Parathyroid adenoma (tissue), 2 donors: ENCODE data around the gene ZFP90.
A peak's percentile ranks its signal among the peaks of the same experiment; 100 is the strongest.

Source experiments
- H2AFZ ChIP-seq: fragments of 300-600 bp; sonication (generic); one replicate; pipeline ENCODE4 v1.7.0; 2017; ENCODE audit warnings: antibody characterized with exemption, mild to moderate bottlenecking
- H3K27ac ChIP-seq: fragments of 300-600 bp; sonication (generic); one replicate; pipeline ENCODE4 v1.7.0; 2017
- H3K27me3 ChIP-seq: fragments of 300-600 bp; sonication (generic); one replicate; pipeline ENCODE4 v1.7.0; 2017; ENCODE audit warnings: low read length; ENCODE audit not compliant: control insufficient read depth, insufficient read depth
- H3K36me3 ChIP-seq: fragments of 300-600 bp; sonication (generic); one replicate; pipeline ENCODE4 v1.7.0; 2017; ENCODE audit warnings: low read length; ENCODE audit not compliant: control insufficient read depth, insufficient read depth
- H3K4me1 ChIP-seq: fragments of 300-600 bp; sonication (generic); one replicate; pipeline ENCODE4 v1.7.0; 2017; ENCODE audit warnings: control low read depth
- H3K4me2 ChIP-seq: fragments of 300-600 bp; sonication (generic); one replicate; pipeline ENCODE4 v1.7.0; 2017; ENCODE audit warnings: low read length
- H3K4me3 ChIP-seq: fragments of 300-600 bp; sonication (generic); one replicate; pipeline ENCODE4 v1.7.0; 2017; ENCODE audit warnings: low read depth, low read length
- H3K79me2 ChIP-seq: fragments of 300-600 bp; sonication (generic); one replicate; pipeline ENCODE4 v1.7.0; 2017; ENCODE audit warnings: control low read depth
- H3K9ac ChIP-seq: fragments of 300-600 bp; sonication (generic); one replicate; pipeline ENCODE4 v1.7.0; 2017; ENCODE audit warnings: mild to moderate bottlenecking
- H3K9me3 ChIP-seq: fragments of 300-600 bp; sonication (generic); one replicate; pipeline ENCODE4 v1.7.0; 2017; ENCODE audit warnings: low read length; ENCODE audit not compliant: control insufficient read depth
- TF ChIP-seq, protein P1 (sequence below): fragments of 300-600 bp; sonication (generic); IDR thresholded peaks from one replicate; pipeline ENCODE4 v1.7.0; 2017; ENCODE audit warnings: antibody characterized with exemption, mild to moderate bottlenecking
- donor health status: primary hyperparathyroidism.

Gene ZFP90

DNA sequence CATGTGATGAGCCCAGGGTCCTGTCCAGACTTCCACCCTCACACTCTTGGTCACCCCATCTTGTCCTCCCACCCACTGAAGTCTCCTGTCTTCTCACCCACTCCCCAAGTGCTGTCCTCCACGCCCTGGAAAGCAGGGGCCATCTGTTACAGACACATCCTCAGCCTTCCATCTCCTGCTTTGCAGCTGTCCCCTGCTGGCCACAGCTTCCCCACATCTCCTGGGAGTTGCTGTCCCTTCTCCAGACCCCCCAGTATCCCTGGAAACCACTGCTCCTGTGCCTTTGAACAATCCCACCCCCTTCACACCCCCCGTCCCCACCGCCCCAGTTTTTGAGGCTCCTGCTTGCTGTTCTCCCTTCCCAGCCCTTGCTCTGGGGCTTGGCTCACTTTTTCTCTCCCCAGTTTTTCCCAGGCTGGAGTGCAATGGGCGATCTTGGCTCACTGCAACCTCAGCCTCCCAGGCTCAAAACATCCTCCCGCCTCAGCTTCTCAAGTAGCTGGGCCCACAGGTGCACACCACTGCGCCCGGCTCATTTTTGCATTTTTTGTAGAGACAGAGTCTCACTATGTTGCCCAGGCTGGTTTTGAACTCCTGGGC lies 30.4 kb upstream of the ZFP90 start:
- Histone ChIP-seq H3K4me3 (no peak overlapping the region), H3K27me3 (no peaks in the 10 kb centered on the region), H3K79me2 (no peaks in the 10 kb centered on the region), H3K9ac (no peak overlapping the region), H3K4me2 (no peak overlapping the region), H3K4me1 (peaks cover 8% of the 10 kb centered on the region), H2AFZ (no peak overlapping the region), H3K9me3 (no peaks in the 10 kb centered on the region), H3K27ac (no peak overlapping the region), H3K36me3 (no peaks in the 10 kb centered on the region)
- TF ChIP-seq, protein P1, sequence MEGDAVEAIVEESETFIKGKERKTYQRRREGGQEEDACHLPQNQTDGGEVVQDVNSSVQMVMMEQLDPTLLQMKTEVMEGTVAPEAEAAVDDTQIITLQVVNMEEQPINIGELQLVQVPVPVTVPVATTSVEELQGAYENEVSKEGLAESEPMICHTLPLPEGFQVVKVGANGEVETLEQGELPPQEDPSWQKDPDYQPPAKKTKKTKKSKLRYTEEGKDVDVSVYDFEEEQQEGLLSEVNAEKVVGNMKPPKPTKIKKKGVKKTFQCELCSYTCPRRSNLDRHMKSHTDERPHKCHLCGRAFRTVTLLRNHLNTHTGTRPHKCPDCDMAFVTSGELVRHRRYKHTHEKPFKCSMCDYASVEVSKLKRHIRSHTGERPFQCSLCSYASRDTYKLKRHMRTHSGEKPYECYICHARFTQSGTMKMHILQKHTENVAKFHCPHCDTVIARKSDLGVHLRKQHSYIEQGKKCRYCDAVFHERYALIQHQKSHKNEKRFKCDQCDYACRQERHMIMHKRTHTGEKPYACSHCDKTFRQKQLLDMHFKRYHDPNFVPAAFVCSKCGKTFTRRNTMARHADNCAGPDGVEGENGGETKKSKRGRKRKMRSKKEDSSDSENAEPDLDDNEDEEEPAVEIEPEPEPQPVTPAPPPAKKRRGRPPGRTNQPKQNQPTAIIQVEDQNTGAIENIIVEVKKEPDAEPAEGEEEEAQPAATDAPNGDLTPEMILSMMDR: no peak

DNA sequence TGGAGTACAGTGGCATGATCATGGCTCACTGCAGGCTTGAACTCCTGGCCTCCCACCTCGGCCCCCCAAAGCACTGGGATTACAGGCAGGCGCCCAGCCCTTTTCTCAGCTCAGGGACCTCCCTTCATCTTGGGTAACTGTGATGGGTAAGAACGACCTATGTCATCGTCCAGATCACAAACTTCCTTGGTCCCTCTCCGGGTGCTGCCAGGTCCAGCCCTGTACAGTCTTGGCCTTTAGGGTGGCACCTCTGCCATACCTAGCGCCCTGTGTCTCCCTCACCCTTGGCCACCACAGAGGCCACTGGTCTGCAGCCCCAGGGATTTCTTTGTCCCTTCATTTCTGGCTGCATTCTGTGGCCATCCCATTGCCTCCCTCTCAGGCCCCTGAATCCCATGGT lies 29.7 kb upstream of the ZFP90 start:
- Histone ChIP-seq H3K27me3 (no peaks in the 10 kb centered on the region), H3K9ac (no peak overlapping the region), H3K4me2 (no peak overlapping the region), H3K27ac (no peak overlapping the region), H2AFZ (no peak overlapping the region), H3K9me3 (no peaks in the 10 kb centered on the region), H3K4me1 (peaks cover 8% of the 10 kb centered on the region), H3K79me2 (no peaks in the 10 kb centered on the region), H3K36me3 (no peaks in the 10 kb centered on the region), H3K4me3 (no peak overlapping the region)
- TF ChIP-seq, protein P1: no peak

DNA sequence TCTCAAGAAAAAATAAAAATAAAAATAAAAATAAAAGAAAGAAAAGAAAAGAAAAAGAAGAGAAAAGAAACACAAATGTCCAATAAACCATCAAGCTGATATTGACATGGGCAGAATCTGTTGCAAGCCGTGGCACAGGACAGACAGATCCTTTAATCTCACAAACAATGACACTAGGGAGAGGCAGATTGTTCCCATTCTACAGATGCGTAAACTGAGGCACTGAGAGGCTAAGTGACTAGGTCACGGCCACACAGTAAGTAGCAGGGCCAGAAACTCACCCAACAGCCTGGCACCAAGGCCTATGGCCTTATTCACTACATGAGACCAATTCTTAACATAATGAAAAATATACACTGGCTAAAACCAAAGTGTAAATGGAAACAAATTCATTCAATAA lies 28.3 kb upstream of the ZFP90 start:
- H3K4me1 ChIP-seq: peaks cover 8% of the 10 kb centered on the region
- TF ChIP-seq, protein P1: no peak
- H3K27me3 ChIP-seq: no peaks in the 10 kb centered on the region

DNA sequence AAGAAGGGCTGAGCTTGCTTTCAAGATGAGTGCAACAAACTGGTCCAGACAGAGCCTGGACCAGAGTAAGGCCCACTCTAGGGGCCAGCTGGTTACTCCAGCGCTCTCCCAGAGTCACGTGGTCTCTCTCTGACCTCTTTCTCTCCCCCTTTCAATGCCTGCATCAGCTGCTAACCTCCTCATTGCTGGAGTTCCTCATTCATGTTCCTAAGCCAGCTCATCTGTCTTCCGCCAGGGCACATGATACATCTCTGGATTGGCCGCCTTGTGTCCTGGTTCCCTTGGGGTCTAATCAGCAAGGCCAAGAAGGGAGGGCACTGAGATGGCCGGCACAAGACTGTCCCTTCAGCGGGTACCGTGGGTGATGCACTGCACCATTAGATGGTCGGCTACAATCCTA lies 26.9 kb upstream of the ZFP90 start:
- Histone ChIP-seq H3K79me2 (no peaks in the 10 kb centered on the region), H3K9me3 (no peaks in the 10 kb centered on the region), H3K4me1 (peaks cover 8% of the 10 kb centered on the region), H2AFZ (peak overlapping the region; percentile 41), H3K36me3 (no peaks in the 10 kb centered on the region), H3K9ac (no peak overlapping the region), H3K27me3 (no peaks in the 10 kb centered on the region), H3K27ac (no peak overlapping the region), H3K4me2 (no peak overlapping the region), H3K4me3 (no peak overlapping the region)
- TF ChIP-seq, protein P1: no peak

More for the DNA sequence above, 28.3 kb upstream of the ZFP90 start:
- Histone ChIP-seq H3K4me3 (no peak overlapping the region), H3K27ac (no peak overlapping the region), H3K9ac (no peak overlapping the region), H3K36me3 (no peaks in the 10 kb centered on the region), H2AFZ (no peak overlapping the region), H3K79me2 (no peaks in the 10 kb centered on the region), H3K9me3 (no peaks in the 10 kb centered on the region), H3K4me2 (no peak overlapping the region)

DNA sequence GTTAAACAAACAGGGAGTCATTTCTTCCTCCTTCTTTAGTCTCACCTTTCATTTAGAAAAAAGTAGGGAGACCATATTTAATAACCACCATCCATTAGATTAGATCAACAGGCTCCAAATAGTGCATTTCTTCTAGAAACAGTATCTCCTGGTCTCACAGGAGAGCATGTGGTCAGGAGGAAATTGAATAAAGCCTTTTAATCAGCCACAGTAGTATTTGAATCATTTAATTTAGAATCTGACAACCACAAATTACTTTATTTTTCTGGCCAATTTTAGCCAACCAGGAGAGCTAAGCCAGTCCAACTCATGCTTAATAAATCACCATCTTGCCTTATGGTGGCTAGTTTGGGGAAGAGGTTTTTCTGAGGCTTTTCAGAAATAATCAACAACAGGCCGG lies 26.3 kb upstream of the ZFP90 start:
- no peak overlapping the region for H3K27ac ChIP-seq
- TF ChIP-seq, protein P1: no peak
- peaks cover 8% of the 10 kb centered on the region for H3K4me1 ChIP-seq
- no peaks in the 10 kb centered on the region for H3K36me3 ChIP-seq
- H3K79me2 ChIP-seq: no peaks in the 10 kb centered on the region
- H2AFZ ChIP-seq: no peak overlapping the region
- no peaks in the 10 kb centered on the region for H3K27me3 ChIP-seq
- H3K4me3 ChIP-seq: no peak overlapping the region
- H3K4me2 ChIP-seq: no peak overlapping the region
- no peaks in the 10 kb centered on the region for H3K9me3 ChIP-seq
- H3K9ac ChIP-seq: no peak overlapping the region
